Measurements from ENCODE around the gene C16orf95.

- TF ChIP-seq CTCF (IDR thresholded peaks at IDR 0.05): no peak
- TF ChIP-seq POLR2A (IDR thresholded peaks at IDR 0.05): no peak
Measured at GRCh38 chr16:87356491-87356853, 39.3 kb upstream of the C16orf95 start.
